Natural killer cell (primary cell): ENCODE measurements around the gene ZNF470. TPM values are rescaled to one million over a fixed set of nuclear protein-coding genes. Genes with fewer than 3 reads are reported as not detected.

Experiments used
- ATAC-seq, 3 donors: fragments of 150-1000 bp in 2 of 3; fragments of 200-7000 bp in 1 of 3; cut with Tn5 transposase; 1 replicate in 1 of 3; 2 replicates in 2 of 3; pipeline ENCODE4 v1.10.0; 2021; ENCODE audit warnings: mild to moderate bottlenecking in 2 of 3, moderate library complexity in 2 of 3
- DNase-seq, 2 donors: peaks; one replicate each; pipeline versions ENCODE4 v3.0.0 to v3.0.0-alpha.2; 2013 to 2021; ENCODE audit warnings: mixed read lengths in 1 of 2
- H3K27ac ChIP-seq: one replicate; pipeline ENCODE4 v1.5.1; 2013; ENCODE audit warnings: mild to moderate bottlenecking, low read length
- H3K27me3 ChIP-seq: one replicate; pipeline ENCODE4 v1.6.1; 2013; ENCODE audit warnings: low read length; ENCODE audit not compliant: control insufficient read depth, insufficient read depth
- H3K36me3 ChIP-seq: one replicate; pipeline ENCODE4 v1.6.1; 2013; ENCODE audit warnings: low read length; ENCODE audit not compliant: control insufficient read depth, insufficient read depth
- H3K4me1 ChIP-seq: one replicate; pipeline ENCODE4 v1.6.1; 2013; ENCODE audit warnings: low read length; ENCODE audit not compliant: control insufficient read depth, insufficient read depth
- H3K4me3 ChIP-seq: one replicate; pipeline ENCODE4 v1.5.1; 2013; ENCODE audit warnings: low read length
- H3K9me3 ChIP-seq: one replicate; pipeline ENCODE4 v1.6.1; 2013; ENCODE audit warnings: low read length; ENCODE audit not compliant: control insufficient read depth, insufficient read depth
- H3K27ac Mint-ChIP-seq, 2 donors: one replicate each; pipeline ENCODE4 v1.8.0; 2022; ENCODE audit warnings: mild to moderate bottlenecking in 2 of 2, mixed read lengths in 2 of 2, moderate library complexity in 1 of 2
- H3K27me3 Mint-ChIP-seq, 2 donors: one replicate each; pipeline ENCODE4 v1.8.0; 2022; ENCODE audit warnings: low read depth in 2 of 2, mixed read lengths in 2 of 2
- H3K36me3 Mint-ChIP-seq: one replicate; pipeline ENCODE4 v1.8.0; 2022; ENCODE audit warnings: mixed read lengths
- H3K4me1 Mint-ChIP-seq, 2 donors: one replicate each; pipeline ENCODE4 v1.8.0; 2022; ENCODE audit warnings: mixed read lengths in 2 of 2
- H3K4me3 Mint-ChIP-seq: one replicate; pipeline ENCODE4 v1.8.0; 2022; ENCODE audit warnings: mild to moderate bottlenecking, moderate library complexity, mixed read lengths
- H3K9me3 Mint-ChIP-seq, 2 donors: one replicate each; pipeline ENCODE4 v1.8.0; 2022; ENCODE audit warnings: mixed read lengths in 2 of 2
- CTCF ChIP-seq: fragments of 200-600 bp; IDR thresholded peaks from one replicate; pipeline ENCODE4 v1.8.0; 2022; ENCODE audit warnings: antibody characterized with exemption
- WGBS: methylation state at CpG from one replicate; pipeline ENCODE4 v1.1.7; 2013; ENCODE audit warnings: missing lambda C conversion rate; ENCODE audit not compliant: insufficient coverage; 5-methylcytosine and 5-hydroxymethylcytosine counted together
- intact Hi-C: fragments of 100-400 bp; cut with micrococcal nuclease; formaldehyde crosslinking; loops from one replicate; pipeline ENCODE4 v1.14.2; 2022
- total RNA-seq, 4 donors: library from RNA; stranded (reverse); fragments of 120-200 nt in 1 of 4; gene quantifications; one replicate each; pipeline versions ENCODE4 v1.2.3 to v1.2.4, GENCODE V29; 2013 to 2022

ZNF470 gene
- total RNA-seq, 3 donors from 2014 or later (not counting 1 experiment from before 2014, with no cell fraction given), result 2.0 to 2.3 (median 2.1) TPM

GRCh38 chr19:56608274-56608964 lies 41.2 kb downstream of the ZNF470 start:
- ATAC-seq, result no peak
- H3K36me3 ChIP-seq, result peaks cover 2% of the 10 kb centered on the region
- TF ChIP-seq CTCF, result no peak
- no peaks in the 10 kb centered on the region for H3K4me1 ChIP-seq
- H3K9me3 ChIP-seq, result peaks cover 84% of the 10 kb centered on the region
- H3K27me3 ChIP-seq, result no peaks in the 10 kb centered on the region
- no peak overlapping the region for H3K4me3 ChIP-seq
- H3K4me3 Mint-ChIP-seq, result no peak overlapping the region
- WGBS, result 96% methylated on average over 8 of the region's 8 CpGs
- H3K9me3 Mint-ChIP-seq, result peaks cover 9 to 15% of the 10 kb centered on the region in 2 donors
- no peaks in the 10 kb centered on the region for H3K27me3 Mint-ChIP-seq
- H3K27ac ChIP-seq, result no peak overlapping the region
- intact Hi-C loops, result no loop called here
- no peak overlapping the region for H3K27ac Mint-ChIP-seq
- peaks cover 51% of the 10 kb centered on the region for H3K36me3 Mint-ChIP-seq
- no peak for DNase-seq
- H3K4me1 Mint-ChIP-seq, result peaks cover 5 to 17% of the 10 kb centered on the region in 2 donors

- Histone ChIP-seq H3K9me3 (peaks cover 76% of the 10 kb centered on the region), H3K27ac (no peak overlapping the region), H3K4me1 (no peaks in the 10 kb centered on the region), H3K4me3 (no peak overlapping the region), H3K27me3 (no peaks in the 10 kb centered on the region), H3K36me3 (peaks cover 4% of the 10 kb centered on the region)
- Mint-ChIP-seq H3K27me3 (no peaks in the 10 kb centered on the region), H3K4me1 (peaks cover 5 to 17% of the 10 kb centered on the region in 2 donors), H3K9me3 (peaks cover 9 to 22% of the 10 kb centered on the region in 2 donors), H3K36me3 (peaks cover 67% of the 10 kb centered on the region), H3K27ac (no peak overlapping the region), H3K4me3 (no peak overlapping the region)
- WGBS, result 70% methylated on average over 5 of the region's 8 CpGs
- TF ChIP-seq CTCF, result no peak
- intact Hi-C loops, result no loop called here
- DNase-seq, result no peak
- ATAC-seq, result no peak
These were observed 44.0 kb downstream of the ZNF470 start for GRCh38 chr19:56611288-56611687.

GRCh38 chr19:56612737-56613136 lies 45.5 kb downstream of the ZNF470 start:
- peaks cover 81% of the 10 kb centered on the region for H3K36me3 Mint-ChIP-seq
- no peak overlapping the region for H3K27ac ChIP-seq
- H3K4me1 ChIP-seq, result no peaks in the 10 kb centered on the region
- 94% methylated on average over 2 of the region's 2 CpGs for WGBS
- no peaks in the 10 kb centered on the region for H3K27me3 Mint-ChIP-seq
- H3K4me3 Mint-ChIP-seq, result no peak overlapping the region
- H3K36me3 ChIP-seq, result peaks cover 4% of the 10 kb centered on the region
- no peak overlapping the region for H3K4me3 ChIP-seq
- no peak for TF ChIP-seq CTCF
- peaks cover 13 to 25% of the 10 kb centered on the region in 2 donors for H3K9me3 Mint-ChIP-seq
- H3K27me3 ChIP-seq, result no peaks in the 10 kb centered on the region
- intact Hi-C loops, result no loop called here
- H3K9me3 ChIP-seq, result peaks cover 78% of the 10 kb centered on the region
- no peak overlapping the region for H3K27ac Mint-ChIP-seq
- DNase-seq, result no peak
- peaks cover 9 to 21% of the 10 kb centered on the region in 2 donors for H3K4me1 Mint-ChIP-seq
- no peak for ATAC-seq

GRCh38 chr19:56613639-56614038 lies 46.4 kb downstream of the ZNF470 start:
- H3K4me1 Mint-ChIP-seq, result peaks cover 14 to 18% of the 10 kb centered on the region in 2 donors
- H3K9me3 ChIP-seq, result peaks cover 78% of the 10 kb centered on the region

More at GRCh38 chr19:56613639-56614038, 46.4 kb downstream of the ZNF470 start:
- 86% methylated on average over 5 of the region's 5 CpGs for WGBS
- H3K27me3 Mint-ChIP-seq, result no peaks in the 10 kb centered on the region
- ATAC-seq (no peak), DNase-seq (no peak)
- H3K36me3 Mint-ChIP-seq, result peaks cover 83% of the 10 kb centered on the region
- Histone ChIP-seq H3K4me1 (no peaks in the 10 kb centered on the region), H3K27ac (no peak overlapping the region), H3K4me3 (no peak overlapping the region), H3K36me3 (peaks cover 4% of the 10 kb centered on the region), H3K27me3 (no peaks in the 10 kb centered on the region)
- peaks cover 13 to 25% of the 10 kb centered on the region in 2 donors for H3K9me3 Mint-ChIP-seq
- no peak overlapping the region for H3K4me3 Mint-ChIP-seq
- H3K27ac Mint-ChIP-seq, result no peak overlapping the region
- intact Hi-C loops, result no loop called here
- no peak for TF ChIP-seq CTCF
